Epithelial cell of esophagus (primary cell): Measurements from ENCODE around the gene S1PR5.
"Not testable (repeated sequence)": the region's sequence is repeated elsewhere in the genome, so short reads cannot be mapped to it uniquely, and the experiment has no call there.

Experiments
- DNase-seq: peaks from one replicate; pipeline ENCODE4 v3.0.0; 2010; ENCODE audit warnings: low read depth
- H3K4me3 ChIP-seq: 2 replicates; pipeline ENCODE4 v1.5.1; 2011; ENCODE audit warnings: mild to moderate bottlenecking, low read length, control low read depth
- TF ChIP-seq, protein P1 (sequence below): IDR thresholded peaks from 2 replicates; pipeline ENCODE4 v1.5.1; 2011; ENCODE audit warnings: low read depth, mild to moderate bottlenecking, low read length, control low read depth, inconsistent platforms; ENCODE audit not compliant: insufficient read depth; ENCODE audit errors: missing control alignments

The S1PR5 gene

GRCh38 chr19:10544753-10545251, 27.6 kb upstream of the S1PR5 start:
- H3K4me3 ChIP-seq: peak overlapping the region; percentile 83
- TF ChIP-seq, protein P1, sequence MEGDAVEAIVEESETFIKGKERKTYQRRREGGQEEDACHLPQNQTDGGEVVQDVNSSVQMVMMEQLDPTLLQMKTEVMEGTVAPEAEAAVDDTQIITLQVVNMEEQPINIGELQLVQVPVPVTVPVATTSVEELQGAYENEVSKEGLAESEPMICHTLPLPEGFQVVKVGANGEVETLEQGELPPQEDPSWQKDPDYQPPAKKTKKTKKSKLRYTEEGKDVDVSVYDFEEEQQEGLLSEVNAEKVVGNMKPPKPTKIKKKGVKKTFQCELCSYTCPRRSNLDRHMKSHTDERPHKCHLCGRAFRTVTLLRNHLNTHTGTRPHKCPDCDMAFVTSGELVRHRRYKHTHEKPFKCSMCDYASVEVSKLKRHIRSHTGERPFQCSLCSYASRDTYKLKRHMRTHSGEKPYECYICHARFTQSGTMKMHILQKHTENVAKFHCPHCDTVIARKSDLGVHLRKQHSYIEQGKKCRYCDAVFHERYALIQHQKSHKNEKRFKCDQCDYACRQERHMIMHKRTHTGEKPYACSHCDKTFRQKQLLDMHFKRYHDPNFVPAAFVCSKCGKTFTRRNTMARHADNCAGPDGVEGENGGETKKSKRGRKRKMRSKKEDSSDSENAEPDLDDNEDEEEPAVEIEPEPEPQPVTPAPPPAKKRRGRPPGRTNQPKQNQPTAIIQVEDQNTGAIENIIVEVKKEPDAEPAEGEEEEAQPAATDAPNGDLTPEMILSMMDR: no peak
- DNase-seq: no peak

- peak overlapping the region; percentile 83 for H3K4me3 ChIP-seq
- no peak for DNase-seq
Observed at GRCh38 chr19:10544242-10544752, 27.1 kb upstream of the S1PR5 start.

DNA sequence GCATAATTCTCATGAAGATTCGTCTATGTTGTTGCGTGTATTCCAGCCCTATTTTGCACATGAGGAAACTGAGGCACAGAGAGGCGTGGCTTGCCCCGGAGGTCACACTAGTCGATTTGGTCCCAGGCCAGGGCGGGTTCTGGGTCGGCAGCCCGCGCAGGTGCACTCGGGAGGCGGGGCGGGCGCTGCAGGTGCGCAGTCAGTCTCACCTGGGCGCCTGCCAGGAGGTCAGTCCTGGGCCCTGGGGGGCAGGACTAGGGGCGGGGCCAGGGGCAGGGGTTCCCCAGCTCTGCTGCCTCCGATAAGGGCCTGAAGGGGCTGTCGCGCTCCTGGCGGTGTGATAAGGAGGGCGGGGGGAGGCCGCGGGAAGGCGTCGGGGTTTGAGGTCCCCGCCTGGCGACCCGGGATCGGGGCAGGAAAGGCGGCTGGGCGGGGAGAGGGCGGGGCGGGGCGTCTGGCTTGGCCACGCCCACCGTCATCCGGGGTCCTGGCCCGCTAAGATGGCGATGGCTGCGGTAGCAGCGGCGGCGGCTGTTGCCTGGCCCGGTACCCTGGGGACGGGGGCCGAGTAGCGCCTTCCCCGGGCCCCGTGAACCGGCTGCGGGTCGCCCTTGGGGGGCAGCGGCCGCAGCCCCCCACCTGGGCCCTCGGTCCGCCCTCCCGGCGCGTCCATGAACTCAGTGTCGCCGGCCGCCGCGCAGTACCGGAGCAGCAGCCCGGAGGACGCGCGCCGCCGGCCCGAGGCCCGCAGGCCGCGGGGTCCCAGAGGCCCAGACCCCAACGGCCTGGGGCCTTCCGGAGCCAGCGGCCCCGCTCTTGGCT, 26.4 kb upstream of the S1PR5 start, which contains the start of gene ATG4D:
ATG4D (plus strand) TSS at position 485 of the 822 bp plus-strand sequence; CDS start at position 672, 187 bp downstream.
- peak; percentile 78 for DNase-seq
- peak within 1 kb of the TSS; percentile 83 for H3K4me3 ChIP-seq
- TF ChIP-seq, protein P1: no peak

More at GRCh38 chr19:10544242-10544752, 27.1 kb upstream of the S1PR5 start:
- TF ChIP-seq, protein P1: no peak

- H3K4me3 ChIP-seq: peak overlapping the region; percentile 83
- TF ChIP-seq, protein P1: no peak
- DNase-seq: no peak
Observed at GRCh38 chr19:10543059-10543419, 25.8 kb upstream of the S1PR5 start.

- DNase-seq, H3K4me3 ChIP-seq: not testable (repeated sequence)
Observed at GRCh38 chr19:10539016-10539415, 21.8 kb upstream of the S1PR5 start.

- no peak for DNase-seq
- no peak overlapping the region for H3K4me3 ChIP-seq
- TF ChIP-seq, protein P1: no peak
Observed at GRCh38 chr19:10538204-10538983, 21.1 kb upstream of the S1PR5 start.

DNA sequence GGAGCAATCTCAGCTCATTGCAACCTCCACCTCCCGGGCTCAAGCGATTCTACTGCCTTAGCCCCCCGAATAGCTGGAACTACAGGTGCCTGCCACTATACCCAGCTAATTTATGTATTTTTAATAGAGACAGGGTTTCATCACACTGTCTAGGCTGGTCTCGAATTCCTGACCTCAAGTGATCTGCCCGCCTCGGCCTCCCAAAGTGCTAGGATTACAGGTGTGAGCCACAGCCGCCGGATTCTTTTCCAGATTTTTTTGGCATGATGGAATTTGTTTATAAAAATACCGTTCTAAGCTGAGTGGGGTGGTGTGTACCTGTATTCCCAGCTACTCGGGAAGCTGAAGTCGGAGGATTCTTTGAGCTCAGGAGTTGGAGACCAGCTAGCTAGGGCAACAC, 20.4 kb upstream of the S1PR5 start:
- peak; percentile 32 for DNase-seq
- H3K4me3 ChIP-seq: no peak overlapping the region

More for the DNA sequence above, 20.4 kb upstream of the S1PR5 start:
- TF ChIP-seq, protein P1: no peak
